ENCODE data around the gene NCAM2.

Gene NCAM2

GRCh38 chr21:21179619-21180298 lies 181.6 kb downstream of the NCAM2 start:
- DNase-seq, result peak in 1 of 3 experiments; percentile 12

GRCh38 chr21:21182401-21183010 lies 184.3 kb downstream of the NCAM2 start:
- DNase-seq, result no peak

DNA sequence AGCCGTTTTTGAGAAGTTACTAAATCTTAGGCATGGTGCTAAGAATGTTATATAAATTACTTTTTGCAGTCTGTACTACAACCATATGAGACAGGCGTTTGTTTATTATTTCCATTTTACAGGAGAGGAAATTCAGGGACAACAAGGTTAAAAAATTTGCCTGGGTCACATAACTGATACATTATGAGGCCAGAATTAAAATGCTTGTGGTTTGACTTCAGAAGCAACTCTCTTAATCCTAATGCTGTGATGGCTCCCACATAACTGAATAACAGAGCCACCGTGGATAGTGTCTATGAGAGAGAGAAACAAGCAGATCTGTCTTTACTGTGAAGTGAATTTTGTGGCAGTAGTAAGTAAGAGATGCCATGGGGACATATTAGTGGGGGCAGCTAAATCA lies 184.9 kb downstream of the NCAM2 start:
- no peak for DNase-seq

DNA sequence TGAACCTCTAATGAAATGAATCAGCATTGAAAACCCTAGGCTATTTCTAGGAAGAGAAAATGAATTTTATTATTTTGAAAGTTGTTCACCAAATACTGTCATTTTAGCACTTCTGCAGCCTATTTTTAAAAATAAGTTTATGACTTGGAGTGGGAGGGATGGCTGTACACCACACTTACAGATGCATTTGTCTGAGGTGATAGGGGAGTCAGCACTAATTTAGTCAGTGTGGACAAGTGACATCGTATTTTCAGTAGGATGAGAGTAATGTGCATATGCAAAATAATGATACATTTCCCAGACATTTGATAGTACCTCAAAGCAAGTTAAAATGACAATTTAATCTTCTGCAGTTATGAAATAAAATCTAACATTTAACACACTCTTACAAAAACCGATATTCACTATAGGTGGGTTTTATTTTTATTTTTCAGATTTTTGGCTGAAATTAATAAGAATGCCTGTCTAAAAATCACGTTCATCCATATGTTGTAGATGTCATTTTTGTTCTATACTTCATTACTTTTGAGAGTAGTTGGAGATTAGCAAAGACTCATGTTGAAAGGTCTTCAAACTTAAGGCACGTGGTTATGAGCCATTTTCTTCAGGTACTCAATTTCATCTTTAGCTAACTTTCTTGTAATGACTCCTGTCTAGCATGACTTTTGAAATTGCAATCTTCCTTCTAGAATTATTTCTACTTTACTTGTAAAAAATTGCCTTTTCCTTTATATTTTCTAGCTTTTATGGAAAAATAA lies 186.7 kb downstream of the NCAM2 start:
- DNase-seq, result no peak

GRCh38 chr21:21187579-21187978 lies 189.4 kb downstream of the NCAM2 start:
- no peak for DNase-seq

DNA sequence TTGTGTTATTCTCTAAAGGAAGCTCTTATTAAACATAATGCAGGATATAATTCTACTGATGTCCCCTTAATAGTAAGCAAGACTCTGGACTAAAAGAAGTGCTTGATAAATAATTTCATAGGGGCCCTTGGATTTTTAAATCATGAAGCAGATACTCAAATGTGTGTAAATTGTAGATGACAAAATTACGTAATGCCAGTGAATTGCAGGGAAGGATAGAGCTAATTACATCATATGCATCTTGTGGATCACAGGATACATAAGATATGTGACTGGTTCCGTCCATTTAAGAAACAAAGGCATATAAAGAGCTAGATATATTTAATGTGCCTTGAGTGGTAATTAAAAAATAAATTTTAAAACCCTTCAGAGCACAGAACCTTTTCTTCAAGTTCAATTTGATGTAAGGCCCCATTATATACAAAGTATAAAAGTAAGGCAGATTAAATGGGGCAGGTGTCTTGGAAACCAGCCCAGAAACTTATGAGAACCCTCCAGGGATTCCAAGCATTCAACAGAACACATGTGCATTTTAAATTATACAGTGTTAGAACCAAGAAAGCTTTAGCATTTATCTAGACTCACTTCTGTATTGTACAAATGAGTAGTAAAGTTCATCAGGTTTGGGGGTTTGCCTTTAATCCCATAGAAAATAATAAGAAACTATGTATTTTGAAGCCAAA lies 190.4 kb downstream of the NCAM2 start:
- peak in 1 of 3 experiments; percentile 49 for DNase-seq

DNA sequence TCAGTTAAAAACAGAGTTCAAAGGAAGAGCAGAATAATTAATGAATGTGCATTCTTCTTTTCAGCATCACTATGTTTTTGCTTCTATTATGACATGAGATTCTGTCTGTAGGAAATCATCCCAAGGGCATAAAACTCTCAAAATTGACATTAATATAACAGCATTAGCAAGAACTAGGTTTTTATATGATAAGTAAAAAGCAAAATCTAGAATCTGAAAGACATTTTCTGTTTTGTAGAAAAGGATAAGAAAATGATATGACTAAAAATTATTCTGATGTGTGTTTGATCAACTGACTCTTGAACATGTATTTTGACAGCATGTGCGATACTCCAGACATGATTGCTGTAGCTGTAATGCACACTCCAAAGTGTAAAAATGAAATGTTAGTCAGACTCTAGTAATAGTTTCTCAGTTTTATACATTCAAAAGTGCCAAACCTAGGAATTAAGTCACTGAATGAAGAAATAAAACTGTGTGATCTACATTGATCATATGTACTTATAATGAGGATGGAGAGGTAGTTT lies 197.3 kb downstream of the NCAM2 start:
- DNase-seq, result no peak

- DNase-seq, result no peak
Measured at GRCh38 chr21:21196087-21196486, 197.9 kb downstream of the NCAM2 start.

DNA sequence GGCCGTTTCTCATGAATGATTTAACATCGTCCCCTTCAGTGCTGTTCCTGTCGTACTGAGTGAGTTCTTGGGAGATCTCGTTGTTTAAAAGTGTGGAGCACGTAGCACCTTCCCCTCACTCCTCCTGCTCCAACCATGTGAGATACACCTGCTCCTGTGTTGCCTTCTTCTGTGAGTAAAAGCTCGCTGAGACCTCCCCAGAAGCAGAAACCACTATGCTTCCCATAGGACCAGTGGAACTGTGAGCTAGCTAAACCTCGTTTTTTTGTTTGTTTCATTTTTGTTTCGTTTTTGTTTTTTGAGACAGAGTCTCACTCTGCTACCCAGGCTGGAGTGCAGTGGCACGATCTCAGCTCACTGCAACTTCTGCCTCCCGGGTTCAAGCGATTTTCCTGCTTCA lies 198.6 kb downstream of the NCAM2 start:
- no peak for DNase-seq

DNA sequence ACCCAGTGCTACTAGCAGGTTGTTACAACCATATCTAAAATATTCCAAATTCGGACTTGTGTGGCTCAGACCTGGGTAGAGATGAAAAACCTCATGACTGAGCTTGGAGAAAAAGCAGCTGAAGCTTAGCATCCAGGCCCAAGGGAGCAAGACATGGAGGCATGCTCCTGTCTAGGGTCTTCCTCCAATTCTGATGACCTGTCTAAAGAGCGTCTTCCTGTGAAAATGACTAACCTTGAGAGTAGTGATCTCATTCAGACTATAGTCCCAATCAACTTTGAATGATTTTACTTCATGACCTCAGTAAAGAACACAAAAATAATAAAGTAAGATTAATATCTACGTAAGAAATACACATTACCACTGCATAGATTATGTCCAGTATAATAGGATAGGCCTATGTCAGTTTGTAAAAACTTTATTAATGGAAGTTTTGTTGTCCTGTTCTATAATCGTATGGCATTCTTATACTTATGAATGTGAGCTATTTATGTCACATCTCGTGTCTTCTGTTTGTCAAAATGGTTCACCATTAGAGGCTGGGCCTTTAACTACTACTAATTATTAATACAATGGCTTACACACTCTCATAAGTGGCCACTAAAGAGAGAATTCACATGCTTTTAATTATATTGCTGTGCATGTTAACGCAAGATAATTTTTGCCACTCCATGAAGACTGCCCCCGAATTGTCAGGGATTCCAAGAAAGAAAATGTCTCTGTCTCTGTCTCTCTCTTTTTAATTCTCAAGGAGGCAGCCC lies 201.3 kb downstream of the NCAM2 start:
- DNase-seq, result no peak

- DNase-seq, result no peak
Measured at GRCh38 chr21:21200103-21200938, 202.1 kb downstream of the NCAM2 start.

GRCh38 chr21:21200939-21201615 lies 202.9 kb downstream of the NCAM2 start:
- DNase-seq, result no peak

DNA sequence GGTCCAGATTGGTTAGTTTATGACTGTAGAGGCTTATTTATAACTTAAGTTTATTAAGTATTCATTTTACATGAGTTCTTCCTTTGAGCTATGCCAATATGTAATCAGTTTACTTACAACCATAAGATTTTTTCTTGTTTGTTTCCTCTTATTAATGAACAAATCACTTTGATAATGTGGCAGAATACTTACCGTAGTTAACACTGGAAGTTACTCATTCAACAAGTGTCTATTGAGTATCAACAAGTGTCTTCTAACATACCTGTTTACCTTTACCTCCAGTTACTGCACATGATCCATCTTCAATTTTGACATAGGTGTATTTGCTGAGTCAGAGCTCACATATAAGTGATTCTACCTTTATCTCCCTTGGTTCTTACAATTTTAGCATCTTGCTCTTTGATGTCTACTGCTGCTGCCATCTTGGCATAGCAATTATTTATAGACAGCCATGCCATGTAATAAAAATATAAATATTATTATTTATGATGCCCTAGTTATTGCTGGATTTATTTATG lies 205.7 kb downstream of the NCAM2 start:
- DNase-seq, result no peak

DNA sequence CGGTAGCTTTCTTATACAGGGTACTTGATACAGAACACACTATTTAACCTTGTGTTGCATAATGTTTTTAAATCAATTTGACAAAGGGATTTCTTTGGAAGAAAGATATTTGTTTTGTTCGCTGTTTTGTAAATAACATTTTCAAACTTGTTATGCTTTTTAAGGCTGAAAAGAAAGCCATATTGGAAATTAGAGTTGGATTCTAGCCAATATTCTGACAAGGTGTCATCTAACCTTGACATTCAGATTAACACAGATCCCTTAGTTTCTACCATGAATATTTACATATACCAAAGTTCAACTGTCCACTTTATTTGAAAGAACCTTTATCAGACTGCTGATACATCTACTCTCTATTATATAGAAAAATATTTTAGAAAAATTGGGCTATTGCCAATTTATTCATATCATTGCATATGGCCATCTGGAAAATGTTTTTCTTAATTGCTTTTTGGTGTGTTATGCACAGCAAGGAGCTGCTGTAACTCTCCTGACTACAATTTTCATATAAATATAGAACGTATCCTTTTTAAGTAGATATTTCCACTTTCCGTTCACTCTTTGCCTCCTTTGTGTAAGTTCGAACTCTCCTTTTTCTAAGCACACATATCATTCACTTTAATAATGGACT lies 206.3 kb downstream of the NCAM2 start:
- no peak for DNase-seq

- no peak for DNase-seq
Measured at GRCh38 chr21:21205604-21206003, 207.4 kb downstream of the NCAM2 start.

GRCh38 chr21:21210552-21210951 lies 212.3 kb downstream of the NCAM2 start:
- DNase-seq, result no peak

- DNase-seq, result no peak
Measured at GRCh38 chr21:21213297-21213696, 215.1 kb downstream of the NCAM2 start.

DNA sequence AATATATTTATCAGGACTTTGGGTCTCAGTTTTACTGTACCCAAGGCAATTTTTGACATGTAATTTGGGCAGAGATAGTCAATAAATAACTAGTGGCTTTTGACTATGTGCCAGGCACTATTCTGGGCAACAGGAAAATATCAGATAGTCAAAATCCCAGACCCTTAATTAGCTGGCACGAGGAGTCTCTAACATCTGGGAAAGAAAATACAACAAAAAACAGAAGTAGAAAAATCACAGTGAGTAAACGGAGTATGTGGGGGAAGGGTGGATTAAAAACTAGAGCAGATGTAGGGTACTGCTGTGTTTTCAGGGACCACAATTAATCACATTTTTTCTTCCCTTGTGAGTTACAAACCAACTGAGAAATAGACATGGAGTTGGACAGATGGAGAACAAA lies 217.8 kb downstream of the NCAM2 start:
- no peak for DNase-seq

DNA sequence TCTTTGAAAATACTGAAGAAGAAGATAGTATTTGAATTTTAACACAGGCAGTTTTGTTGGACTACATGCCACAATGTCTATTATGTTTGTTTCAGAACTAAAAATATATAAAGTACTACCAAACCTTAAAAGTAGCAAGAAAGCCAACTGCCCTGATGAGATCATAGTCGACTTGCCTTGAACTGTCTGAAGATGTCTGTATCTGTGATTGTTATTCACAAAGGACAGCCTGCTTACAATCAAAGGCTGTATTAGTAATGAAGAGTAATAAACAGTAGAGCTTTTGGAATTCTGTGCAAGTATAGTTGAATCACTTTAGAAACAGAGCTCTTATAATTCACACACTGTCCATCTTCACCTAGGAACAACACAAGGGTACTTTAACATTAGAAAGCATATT lies 228.3 kb downstream of the NCAM2 start:
- no peak for DNase-seq

DNA sequence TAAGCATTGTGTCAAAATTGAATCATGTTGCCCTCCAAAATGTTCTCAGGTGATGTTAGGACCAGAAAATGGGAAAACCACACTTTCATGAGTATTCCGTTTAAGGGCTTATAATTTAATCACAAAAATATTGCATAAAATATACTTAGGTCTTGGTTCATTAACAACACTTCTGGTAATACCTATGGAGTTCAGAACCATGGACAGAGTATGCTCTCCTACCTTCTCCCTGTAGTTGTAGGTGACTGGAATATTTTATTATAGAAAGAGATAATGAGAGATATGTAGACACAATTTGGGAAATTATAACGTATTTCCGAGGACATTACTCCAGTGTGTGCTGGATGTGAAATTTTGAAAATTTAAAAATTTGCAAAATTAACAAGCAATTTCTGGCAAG lies 232.5 kb downstream of the NCAM2 start:
- DNase-seq, result no peak

Measured in NCI-H1417 (cell line).